Activated T-cell treated with anti-CD3 and anti-CD28 coated beads, Interleukin-2, amount 50 U/mL, for 48 hours (primary cell): ENCODE data around the gene CD72.
"Not testable (repeated sequence)": the region's sequence is repeated elsewhere in the genome, so short reads cannot be mapped to it uniquely, and the experiment has no call there.

Experiments used
- DNase-seq, 2 experiments: peaks; one replicate each; pipeline ENCODE4 v3.0.0-alpha.2; 2020

CD72 gene

GRCh38 chr9:35583521-35583920 is 34.7 kb downstream of the CD72 start:
- not testable (repeated sequence) for DNase-seq

- DNase-seq, result not testable (repeated sequence)
Observed at GRCh38 chr9:35579659-35580227, 38.5 kb downstream of the CD72 start.

- DNase-seq, result peak; percentile 36 to 52
Observed at GRCh38 chr9:35579130-35579529, 39.1 kb downstream of the CD72 start.

- DNase-seq, result no peak
Observed at GRCh38 chr9:35577486-35577885, 40.7 kb downstream of the CD72 start.

- no peak for DNase-seq
Observed at GRCh38 chr9:35575478-35575877, 42.7 kb downstream of the CD72 start.

GRCh38 chr9:35574578-35575122 is 43.6 kb downstream of the CD72 start:
- no peak for DNase-seq

- peak; percentile 57 to 67 for DNase-seq
Observed at GRCh38 chr9:35570709-35571504, 47.3 kb downstream of the CD72 start.

- DNase-seq, result no peak
Observed at GRCh38 chr9:35569206-35569605, 49.0 kb downstream of the CD72 start.

GRCh38 chr9:35568196-35568595 is 50.0 kb downstream of the CD72 start:
- DNase-seq, result no peak

- DNase-seq, result no peak
Observed at GRCh38 chr9:35566417-35566816, 51.8 kb downstream of the CD72 start.

GRCh38 chr9:35564658-35565061 is 53.6 kb downstream of the CD72 start:
- DNase-seq, result no peak

GRCh38 chr9:35563791-35564197 is 54.4 kb downstream of the CD72 start:
- DNase-seq, result no peak

GRCh38 chr9:35562895-35563780 is 55.1 kb downstream of the CD72 start:
- DNase-seq, result no peak

GRCh38 chr9:35561468-35562261 is 56.5 kb downstream of the CD72 start:
- DNase-seq, result no peak

GRCh38 chr9:35560625-35561337 is 57.4 kb downstream of the CD72 start:
- DNase-seq, result no peak
